Measurements from ENCODE around the gene DAZ3.
"Not testable (repeated sequence)": the region's sequence is repeated elsewhere in the genome, so short reads cannot be mapped to it uniquely, and the experiment has no call there.

The DAZ3 gene, protein sequence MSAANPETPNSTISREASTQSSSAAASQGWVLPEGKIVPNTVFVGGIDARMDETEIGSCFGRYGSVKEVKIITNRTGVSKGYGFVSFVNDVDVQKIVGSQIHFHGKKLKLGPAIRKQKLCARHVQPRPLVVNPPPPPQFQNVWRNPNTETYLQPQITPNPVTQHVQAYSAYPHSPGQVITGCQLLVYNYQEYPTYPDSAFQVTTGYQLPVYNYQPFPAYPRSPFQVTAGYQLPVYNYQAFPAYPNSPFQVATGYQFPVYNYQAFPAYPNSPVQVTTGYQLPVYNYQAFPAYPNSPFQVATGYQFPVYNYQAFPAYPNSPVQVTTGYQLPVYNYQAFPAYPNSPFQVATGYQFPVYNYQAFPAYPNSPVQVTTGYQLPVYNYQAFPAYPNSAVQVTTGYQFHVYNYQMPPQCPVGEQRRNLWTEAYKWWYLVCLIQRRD

DNA sequence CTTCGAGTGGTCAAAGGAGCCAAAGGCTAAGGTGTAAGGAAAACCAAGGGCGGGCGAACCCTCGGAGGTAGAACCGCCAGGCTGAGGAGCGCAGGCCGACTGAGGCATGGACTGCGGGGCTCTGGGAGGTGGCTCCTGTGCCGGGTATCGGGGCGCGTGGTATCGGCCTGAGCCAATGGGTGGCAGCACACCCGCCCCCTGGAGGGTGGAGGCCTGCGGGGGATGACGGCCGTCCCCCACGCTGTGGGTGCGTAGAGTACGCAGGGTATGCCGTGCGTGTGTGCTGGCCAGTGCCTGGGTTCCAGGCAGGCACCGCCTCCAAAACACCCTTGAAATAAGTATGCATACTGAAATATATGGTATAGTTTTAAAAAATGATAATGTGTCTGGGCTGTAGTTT, at the start of gene DAZ3:
Gene DAZ3 (minus strand): TSS at position 101 of the 400 bp plus-strand sequence. CDS start 208 bp downstream, outside the sequence.
- DNase-seq (ENCODE audit: low read depth in 2 of 2) = not testable (repeated sequence)

DNA sequence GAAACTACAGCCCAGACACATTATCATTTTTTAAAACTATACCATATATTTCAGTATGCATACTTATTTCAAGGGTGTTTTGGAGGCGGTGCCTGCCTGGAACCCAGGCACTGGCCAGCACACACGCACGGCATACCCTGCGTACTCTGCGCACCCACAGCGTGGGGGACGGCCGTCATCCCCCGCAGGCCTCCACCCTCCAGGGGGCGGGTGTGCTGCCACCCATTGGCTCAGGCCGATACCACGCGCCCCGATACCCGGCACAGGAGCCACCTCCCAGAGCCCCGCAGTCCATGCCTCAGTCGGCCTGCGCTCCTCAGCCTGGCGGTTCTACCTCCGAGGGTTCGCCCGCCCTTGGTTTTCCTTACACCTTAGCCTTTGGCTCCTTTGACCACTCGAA, 20.4 kb upstream of the DAZ3 start, which contains the start of gene DAZ4:
Gene DAZ4 (plus strand): TSS at position 301 of the 400 bp plus-strand sequence. CDS start 208 bp downstream, outside the sequence.
- not testable (repeated sequence) for DNase-seq (ENCODE audit: low read depth in 2 of 2)

DNA sequence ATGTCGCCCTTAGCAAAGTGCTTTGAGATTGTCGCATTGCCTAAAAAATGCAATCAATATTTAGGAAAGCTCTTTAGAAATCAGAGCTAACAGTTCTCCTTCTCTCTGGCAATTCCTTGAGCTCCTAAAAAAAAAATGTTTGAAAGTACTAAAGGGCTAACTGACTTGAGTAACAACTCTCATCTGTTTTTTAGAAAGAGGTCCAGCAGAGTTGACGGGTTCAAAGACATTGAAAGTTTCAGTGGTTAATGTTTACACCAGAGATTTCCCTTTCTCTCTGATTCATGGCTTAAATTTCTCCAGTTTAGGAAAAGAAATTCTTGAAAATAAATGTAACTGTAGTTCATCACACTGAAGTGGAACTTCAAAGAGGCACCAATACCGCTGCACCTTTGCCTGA, 11.9 kb upstream of the DAZ3 start:
- not testable (repeated sequence) for DNase-seq (ENCODE audit: low read depth in 2 of 2)

DNA sequence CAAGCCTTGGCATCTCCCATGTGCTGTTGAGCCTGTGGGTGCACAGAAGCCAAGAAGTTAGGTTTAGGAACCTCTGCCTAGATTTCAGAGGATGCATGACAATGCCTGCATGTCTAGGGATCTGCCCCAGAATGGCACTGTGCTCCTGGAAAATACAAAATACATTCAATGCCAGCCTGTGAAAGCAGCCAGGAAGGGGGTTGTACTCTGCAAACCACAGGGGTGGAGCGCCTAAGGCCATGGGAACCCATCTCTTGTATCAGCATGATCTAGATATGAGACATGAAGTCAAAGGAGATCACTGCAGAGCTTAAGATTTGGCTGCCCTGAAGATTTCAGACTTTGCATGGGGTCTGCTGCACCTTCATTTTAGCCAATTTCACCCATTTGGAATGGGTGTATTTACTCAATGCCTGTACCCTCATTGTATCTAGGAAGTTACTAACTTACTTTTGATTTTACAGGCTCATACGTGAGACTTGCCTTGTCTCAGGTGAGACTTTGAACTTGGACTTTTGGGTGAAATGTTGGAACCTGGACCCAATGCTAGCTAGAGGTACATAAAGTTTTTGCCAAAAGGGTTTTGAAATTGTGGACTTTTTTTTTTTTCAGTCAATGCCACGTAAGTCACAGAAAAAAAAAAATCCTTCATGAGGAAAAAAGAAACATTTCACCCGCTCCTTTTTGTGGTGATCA, 11.1 kb upstream of the DAZ3 start:
- not testable (repeated sequence) for DNase-seq (ENCODE audit: low read depth in 2 of 2)

DNA sequence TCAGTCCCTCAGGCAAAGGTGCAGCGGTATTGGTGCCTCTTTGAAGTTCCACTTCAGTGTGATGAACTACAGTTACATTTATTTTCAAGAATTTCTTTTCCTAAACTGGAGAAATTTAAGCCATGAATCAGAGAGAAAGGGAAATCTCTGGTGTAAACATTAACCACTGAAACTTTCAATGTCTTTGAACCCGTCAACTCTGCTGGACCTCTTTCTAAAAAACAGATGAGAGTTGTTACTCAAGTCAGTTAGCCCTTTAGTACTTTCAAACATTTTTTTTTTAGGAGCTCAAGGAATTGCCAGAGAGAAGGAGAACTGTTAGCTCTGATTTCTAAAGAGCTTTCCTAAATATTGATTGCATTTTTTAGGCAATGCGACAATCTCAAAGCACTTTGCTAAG, 8.6 kb upstream of the DAZ3 start:
- not testable (repeated sequence) for DNase-seq (ENCODE audit: low read depth in 2 of 2)

All from fibroblast of skin of left biceps (primary cell).